Activated T-cell treated with anti-CD3 and anti-CD28 coated beads for 48 hours (primary cell): ENCODE data around the gene AR.

Source experiments
- DNase-seq: peaks from one replicate; pipeline ENCODE4 v3.0.0-alpha.2; 2020; ENCODE audit warnings: low read depth

The AR gene, protein sequence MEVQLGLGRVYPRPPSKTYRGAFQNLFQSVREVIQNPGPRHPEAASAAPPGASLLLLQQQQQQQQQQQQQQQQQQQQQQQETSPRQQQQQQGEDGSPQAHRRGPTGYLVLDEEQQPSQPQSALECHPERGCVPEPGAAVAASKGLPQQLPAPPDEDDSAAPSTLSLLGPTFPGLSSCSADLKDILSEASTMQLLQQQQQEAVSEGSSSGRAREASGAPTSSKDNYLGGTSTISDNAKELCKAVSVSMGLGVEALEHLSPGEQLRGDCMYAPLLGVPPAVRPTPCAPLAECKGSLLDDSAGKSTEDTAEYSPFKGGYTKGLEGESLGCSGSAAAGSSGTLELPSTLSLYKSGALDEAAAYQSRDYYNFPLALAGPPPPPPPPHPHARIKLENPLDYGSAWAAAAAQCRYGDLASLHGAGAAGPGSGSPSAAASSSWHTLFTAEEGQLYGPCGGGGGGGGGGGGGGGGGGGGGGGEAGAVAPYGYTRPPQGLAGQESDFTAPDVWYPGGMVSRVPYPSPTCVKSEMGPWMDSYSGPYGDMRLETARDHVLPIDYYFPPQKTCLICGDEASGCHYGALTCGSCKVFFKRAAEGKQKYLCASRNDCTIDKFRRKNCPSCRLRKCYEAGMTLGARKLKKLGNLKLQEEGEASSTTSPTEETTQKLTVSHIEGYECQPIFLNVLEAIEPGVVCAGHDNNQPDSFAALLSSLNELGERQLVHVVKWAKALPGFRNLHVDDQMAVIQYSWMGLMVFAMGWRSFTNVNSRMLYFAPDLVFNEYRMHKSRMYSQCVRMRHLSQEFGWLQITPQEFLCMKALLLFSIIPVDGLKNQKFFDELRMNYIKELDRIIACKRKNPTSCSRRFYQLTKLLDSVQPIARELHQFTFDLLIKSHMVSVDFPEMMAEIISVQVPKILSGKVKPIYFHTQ

DNA sequence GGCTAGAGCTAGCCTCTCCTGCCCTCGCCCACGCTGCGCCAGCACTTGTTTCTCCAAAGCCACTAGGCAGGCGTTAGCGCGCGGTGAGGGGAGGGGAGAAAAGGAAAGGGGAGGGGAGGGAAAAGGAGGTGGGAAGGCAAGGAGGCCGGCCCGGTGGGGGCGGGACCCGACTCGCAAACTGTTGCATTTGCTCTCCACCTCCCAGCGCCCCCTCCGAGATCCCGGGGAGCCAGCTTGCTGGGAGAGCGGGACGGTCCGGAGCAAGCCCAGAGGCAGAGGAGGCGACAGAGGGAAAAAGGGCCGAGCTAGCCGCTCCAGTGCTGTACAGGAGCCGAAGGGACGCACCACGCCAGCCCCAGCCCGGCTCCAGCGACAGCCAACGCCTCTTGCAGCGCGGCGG lies at the start of gene AR:
Gene AR (plus strand): TSS at position 204 of the 400 bp plus-strand sequence. CDS start 1,126 bp downstream, outside the sequence.
- no peak for DNase-seq

DNA sequence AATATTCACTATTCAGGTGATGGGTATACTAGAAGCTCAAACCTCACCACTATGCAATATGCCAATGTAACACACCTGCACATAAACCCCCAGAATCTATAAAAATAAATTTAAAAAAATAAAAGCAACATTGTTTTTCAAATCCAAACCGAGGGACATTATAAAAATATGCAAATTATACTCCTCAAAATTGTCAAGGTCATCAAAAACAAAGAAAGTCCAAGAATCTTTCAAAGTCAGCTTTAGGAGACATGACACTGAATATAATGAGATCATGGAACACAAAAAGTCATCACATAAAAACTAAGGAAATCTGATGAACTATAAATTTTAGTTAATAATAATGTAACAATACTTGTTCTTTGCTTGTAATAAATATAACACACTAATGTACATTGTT lies 43.2 kb upstream of the AR start:
- DNase-seq = no peak

GRCh38 chrX:67503004-67503403 lies 40.8 kb upstream of the AR start:
- DNase-seq = no peak

DNA sequence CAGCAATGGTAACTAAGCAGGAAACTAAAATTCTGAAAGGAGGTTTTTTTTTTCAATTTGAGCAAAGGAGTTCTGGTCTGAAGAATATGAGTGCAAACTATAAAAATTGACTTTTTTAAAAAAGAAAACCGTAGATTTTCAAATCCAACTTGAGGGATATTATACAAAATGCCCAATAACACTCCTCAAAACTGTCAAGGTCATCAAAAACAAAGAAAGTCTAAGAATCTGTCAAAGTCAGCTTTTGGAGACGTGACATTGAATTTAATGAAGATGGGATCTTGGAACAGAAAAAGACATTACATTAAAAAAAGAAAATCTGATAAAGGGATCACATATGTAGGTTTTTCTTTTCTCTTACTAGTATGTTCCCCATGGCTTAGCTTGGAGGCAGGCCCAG lies 40.4 kb upstream of the AR start:
- DNase-seq = no peak

- DNase-seq = no peak
Observed at GRCh38 chrX:67520671-67521070, 23.1 kb upstream of the AR start.

DNA sequence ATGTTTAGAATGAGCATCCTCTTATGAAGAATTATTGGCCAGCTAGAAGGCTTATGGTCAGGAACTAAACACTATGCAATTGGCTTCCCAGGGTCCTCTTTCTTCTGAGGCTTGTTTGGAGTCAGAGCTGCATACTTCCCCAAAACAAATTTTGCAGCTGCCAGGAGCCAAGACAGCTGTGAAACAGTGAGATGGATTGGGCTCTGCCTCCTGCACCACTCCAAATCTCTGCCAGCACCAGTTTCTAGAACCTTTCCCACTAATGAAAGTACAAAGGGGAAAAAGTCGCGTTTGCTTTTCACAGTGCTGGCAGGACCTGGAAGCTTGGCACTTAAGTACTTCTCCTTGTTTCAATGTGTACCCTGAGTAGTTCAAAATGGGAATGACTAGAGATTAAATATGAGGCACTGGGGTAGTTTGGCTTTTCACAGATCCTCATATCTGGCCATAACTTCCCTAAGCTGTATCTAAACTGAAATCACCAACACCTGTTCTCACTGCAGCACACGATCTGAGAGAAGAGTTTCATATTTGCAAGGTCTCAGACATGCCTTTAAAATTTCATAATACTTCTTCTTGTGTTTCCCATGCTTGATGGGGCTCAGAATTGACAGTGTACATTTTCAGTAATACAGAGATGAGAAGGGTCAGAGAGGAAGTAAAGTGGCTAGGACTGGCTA lies 20.7 kb upstream of the AR start:
- DNase-seq = no peak

DNA sequence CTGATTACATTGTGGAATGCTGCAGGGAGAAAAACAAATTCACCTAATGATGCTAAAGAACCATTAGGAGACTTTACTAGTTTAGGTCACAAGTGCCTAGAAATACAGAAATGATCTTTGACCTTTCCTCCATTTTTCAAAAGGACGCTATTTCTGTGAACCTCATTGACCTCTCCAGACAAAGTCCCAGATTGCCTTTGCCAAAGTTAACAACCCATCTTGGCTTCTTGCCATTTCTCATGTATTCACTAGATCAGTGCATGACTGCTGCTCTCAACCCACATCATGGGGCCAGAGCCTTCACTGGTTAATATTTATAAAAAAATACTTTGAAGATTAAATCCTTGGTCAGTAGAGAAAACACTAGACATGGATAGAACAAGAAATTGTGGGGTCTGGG lies 19.9 kb upstream of the AR start:
- no peak for DNase-seq

GRCh38 chrX:67524428-67524827 lies 19.4 kb upstream of the AR start:
- DNase-seq = no peak

DNA sequence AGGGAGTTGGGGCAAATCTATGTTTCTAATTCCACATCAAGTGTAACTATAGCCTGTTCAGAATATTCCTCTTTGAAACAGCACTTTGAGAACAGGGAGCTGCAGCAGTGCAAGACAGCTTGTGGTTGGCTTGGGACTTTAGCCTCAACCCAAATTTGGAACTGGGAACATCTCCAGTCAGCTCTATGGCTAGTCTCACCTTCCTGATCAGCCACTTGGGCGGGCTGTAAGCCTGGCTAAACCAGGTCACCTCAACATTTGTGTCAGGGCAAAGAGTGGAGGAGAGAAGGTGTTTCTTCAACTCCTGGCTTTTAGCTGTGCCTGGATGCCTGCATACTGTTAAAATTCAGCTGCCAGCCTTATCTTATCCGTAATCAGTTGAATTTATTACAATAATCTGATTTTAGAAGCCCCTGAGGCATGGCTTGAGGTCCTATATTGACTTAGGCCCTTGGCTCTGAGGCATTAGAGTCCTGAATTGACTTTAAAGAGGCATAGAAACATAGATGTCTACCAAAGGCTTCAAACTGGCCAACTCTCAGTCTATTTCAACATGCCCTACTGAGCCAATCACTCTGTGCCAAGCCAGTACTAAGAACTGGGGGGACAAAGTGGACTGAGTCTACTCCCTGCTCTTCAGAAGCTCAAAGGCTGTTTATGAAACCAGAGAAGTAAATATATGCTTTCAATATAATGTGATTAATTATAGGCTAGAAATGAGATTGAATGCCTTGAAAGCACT lies 18.7 kb upstream of the AR start:
- no peak for DNase-seq

DNA sequence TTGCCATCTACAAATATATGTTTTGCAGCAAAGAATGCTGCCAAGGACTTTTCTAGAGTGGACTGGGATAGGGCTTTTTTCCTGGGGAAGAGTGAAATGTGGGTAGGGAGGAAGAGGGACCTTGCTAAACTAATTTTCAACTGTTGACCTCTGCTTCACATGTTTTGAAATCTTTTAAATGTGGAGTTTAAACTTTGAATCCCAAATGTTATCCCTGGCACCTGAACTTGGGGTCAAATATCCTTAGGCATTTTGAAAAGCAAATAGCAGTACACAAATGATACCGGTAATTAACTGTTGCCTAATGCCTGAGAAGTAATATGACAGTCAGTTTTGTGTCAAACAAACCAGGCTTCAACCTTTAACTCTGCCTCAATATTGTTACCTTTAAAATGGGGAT lies 7.3 kb upstream of the AR start:
- DNase-seq = no peak

DNA sequence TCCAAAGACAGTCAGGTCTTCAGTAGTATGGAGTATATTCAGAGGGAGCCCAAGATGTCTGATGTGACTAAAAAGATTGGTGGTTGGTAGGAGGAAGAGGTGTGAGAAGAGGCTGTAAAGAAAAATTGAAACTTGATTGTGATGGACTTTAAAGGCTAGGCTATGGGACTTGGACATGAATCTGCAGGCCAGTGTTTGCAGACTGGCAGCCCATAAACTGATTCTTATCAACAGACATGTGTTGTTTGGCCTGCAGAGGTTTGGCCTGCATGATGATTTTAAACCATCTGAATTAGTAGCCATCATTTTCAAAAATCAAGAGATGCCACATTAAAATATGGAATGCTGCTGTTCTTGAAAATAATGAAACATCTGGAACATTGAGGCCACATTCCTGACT lies 5.4 kb upstream of the AR start:
- DNase-seq = no peak

GRCh38 chrX:67544281-67545035 lies 637 bp downstream of the AR start:
- no peak for DNase-seq

GRCh38 chrX:67545036-67545821 lies 1.4 kb downstream of the AR start:
- DNase-seq = no peak

GRCh38 chrX:67545893-67546495 lies 2.2 kb downstream of the AR start:
- no peak for DNase-seq

DNA sequence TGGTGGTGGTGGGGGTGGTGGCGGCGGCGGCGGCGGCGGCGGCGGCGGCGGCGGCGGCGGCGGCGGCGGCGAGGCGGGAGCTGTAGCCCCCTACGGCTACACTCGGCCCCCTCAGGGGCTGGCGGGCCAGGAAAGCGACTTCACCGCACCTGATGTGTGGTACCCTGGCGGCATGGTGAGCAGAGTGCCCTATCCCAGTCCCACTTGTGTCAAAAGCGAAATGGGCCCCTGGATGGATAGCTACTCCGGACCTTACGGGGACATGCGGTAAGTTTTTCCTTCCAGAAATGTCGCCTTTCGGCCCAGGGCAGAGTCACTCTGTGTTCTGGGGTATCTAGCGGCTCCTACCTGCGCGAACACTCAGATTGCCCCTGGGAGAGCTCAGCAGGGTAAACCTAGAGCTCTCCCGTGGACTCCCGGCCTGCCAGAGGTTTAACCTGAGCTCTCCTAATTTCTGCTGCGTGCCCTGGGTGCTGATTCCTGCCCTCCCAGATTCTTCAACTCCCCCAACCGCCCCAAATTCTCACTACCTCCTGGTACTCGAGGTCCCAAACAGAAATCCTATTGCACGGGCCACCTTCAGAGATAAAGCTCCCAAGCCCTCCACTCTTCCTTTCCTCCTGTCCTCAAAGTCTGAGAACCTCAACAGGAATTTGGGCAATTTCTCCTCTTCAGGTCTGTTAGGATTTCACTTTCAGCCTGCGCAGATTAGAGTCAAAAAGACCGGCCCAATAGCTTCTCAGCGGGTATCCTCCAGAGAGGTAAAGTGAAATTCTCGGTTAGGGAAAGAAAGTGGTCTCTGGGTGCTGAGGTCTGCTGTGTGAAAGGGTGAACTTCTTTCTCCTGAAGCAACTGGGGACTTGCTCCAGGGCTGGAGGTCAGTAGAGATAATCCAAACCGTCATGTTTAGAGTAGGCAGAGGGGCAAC lies 2.9 kb downstream of the AR start:
- DNase-seq = no peak

DNA sequence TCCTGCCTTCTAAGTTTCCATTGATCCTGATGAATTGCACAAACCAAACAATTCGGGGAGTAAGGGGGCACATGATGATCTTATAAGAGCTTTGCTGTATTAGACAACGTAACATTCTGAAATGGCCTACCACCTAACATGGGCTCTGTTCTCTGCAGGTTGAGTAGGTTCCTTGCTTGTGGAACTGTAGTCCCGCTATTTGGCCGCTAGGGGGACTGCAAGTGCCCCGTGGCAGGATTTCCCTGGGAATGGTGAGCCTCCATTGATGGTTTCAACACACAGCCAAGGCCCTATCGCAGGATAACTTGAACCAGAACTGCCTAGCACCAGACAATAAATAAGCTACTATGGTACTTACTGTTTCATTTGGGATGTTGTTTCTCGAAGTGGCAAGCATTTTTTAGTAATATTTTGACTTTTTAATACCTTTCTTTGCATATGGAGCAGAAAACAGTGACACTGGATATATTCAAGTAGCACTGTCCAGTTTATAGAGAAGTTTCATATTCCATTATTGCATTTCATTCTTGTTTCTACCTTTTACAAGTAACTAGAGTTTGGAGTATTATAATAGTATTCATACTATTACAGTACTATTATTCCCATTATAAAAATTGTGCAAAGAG lies 11.9 kb downstream of the AR start:
- no peak for DNase-seq

DNA sequence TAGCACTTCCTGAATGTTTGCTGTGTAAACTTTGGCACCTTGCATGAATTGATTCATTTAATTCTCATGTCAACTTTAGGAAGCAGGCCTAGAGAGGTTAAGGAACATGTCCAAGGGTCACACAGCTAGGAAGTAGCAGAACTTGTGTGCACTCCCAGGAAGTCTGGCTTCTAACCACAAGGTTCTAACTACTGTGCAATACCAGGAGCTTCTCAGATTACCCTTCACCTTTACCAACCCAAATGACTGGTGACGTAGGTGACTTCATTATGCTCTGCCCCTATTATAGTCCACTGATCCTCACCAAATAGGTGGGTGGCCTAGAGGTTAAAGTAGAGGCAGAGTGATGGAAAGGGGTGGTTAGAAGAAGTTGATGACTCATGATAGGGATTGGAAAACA lies 14.4 kb downstream of the AR start:
- no peak for DNase-seq
